ENCODE measurements around the gene CHRNA1.

CHRNA1 gene

DNA sequence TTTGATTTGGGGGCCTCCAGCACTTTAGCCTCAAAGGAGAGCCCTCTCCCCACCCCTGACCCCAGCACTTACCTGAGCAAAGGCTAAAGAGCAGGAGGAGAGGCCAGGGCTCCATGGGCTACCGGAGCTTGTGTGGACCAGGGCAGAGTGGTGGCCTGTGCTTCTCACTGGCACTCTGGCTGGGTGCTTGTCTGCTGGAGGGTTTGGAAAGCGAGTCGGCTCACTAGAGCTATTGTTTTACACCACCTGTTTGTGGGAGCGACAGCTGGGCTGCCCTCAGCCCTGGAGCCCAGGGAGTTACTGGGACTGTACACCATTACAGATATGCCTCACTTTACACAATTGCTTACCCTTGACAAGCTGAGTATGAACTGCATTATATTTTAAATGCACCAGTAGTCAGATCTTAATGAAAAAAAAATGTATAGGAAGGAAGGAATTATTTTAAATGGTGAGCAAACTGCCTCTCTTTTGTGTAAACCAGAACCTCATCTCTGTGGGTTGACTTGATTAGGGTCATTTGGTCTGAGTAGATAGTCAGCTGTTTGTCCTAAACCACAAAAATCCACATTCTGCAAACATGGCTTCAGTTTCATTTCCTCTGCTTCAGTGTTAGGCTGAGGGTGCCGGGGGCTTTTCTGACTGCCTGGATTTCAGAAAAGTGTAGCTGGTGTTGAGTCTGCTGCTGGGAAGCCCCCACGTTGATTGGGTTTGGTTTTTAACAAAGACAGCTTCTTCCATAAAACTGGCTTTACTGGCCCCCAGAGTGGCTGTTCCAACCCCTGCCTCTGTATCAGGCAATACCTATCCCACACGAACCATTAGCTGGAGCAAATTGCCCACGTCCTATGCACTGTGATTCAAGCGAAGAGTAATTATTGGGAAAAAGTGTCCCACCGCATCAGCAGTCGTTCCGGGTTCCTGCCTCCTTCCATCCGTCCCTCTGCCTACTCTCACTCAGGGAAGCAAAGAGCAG lies at the start of gene CHRNA1:
CHRNA1 (minus strand) TSS at position 193 of the 976 bp plus-strand sequence; CDS start at position 115, 78 bp downstream.
- Mint-ChIP-seq H3K36me3 (no peaks in the 10 kb centered on the region), H3K4me3 (no peak within 1 kb of the TSS), H3K27ac (no peak within 1 kb of the TSS), H3K27me3 (peaks cover 27% of the 10 kb centered on the region), H3K4me1 (peaks cover 9% of the 10 kb centered on the region), H3K9me3 (no peaks in the 10 kb centered on the region)
- peak; percentile 34 for ATAC-seq

DNA sequence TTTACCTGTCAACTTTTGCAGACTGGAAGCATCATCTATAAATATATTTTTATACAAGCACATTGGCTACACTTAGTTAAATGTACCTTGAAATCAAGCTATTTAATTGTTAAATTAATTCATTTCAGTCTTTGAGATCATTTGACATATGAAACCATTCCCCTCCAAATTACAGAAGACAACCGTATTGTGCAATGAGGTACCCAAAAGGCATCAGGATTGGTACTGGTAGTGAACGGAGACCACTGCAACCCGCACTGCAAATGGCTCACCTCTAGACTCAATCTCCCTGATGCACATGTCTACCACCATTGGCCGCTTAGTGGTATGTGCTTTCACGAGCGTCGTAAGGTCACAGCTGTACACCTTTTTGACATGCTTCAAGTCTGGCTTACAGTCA lies 47.8 kb upstream of the CHRNA1 start:
- ATAC-seq: no peak
- Mint-ChIP-seq H3K36me3 (no peaks in the 10 kb centered on the region), H3K4me1 (no peaks in the 10 kb centered on the region), H3K4me3 (no peak overlapping the region), H3K27me3 (no peaks in the 10 kb centered on the region), H3K9me3 (no peaks in the 10 kb centered on the region), H3K27ac (no peak overlapping the region)

DNA sequence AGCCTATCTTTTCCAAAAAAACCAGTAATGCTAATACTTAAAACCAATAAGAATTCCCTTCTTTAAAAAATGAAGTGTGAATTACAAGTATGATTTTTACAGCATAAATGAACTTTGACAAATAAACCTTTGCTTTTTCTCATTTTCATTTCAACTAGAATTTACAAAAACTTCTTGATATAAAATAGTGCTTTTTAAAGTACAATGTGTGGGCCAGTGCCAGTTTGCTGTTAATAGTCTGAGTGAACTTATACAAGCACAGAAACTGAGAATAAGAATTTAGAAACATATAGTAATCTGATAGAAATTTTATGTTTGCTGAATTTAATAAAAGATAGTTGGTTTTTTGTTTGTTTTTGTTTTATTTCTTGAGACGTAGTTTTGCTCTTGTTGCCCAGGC lies 43.7 kb upstream of the CHRNA1 start:
- Mint-ChIP-seq H3K9me3 (no peaks in the 10 kb centered on the region), H3K27me3 (no peaks in the 10 kb centered on the region), H3K4me1 (no peaks in the 10 kb centered on the region), H3K4me3 (no peak overlapping the region), H3K36me3 (no peaks in the 10 kb centered on the region), H3K27ac (no peak overlapping the region)
- ATAC-seq: no peak

DNA sequence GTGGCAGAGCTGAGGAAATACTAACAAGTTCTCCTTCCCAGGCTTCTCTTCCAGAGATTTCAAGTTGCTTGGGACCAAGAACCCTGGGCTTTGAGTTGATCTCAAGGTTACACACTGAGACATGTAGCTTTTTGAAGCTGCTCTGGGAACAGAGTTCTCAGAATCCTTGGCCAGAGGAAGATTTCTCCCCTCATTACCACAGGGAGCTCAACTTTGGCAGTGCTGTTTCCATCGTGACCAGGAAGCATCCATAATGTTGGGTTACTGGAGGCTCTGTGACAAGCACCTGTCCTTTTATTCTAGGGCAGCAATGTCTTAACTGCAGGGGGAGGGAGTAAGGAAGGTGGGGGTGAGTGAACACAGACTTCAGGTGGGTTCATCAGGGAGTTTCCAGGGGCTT lies 41.5 kb upstream of the CHRNA1 start:
- Mint-ChIP-seq H3K4me3 (no peak overlapping the region), H3K9me3 (no peaks in the 10 kb centered on the region), H3K4me1 (no peaks in the 10 kb centered on the region), H3K27ac (no peak overlapping the region), H3K36me3 (no peaks in the 10 kb centered on the region), H3K27me3 (no peaks in the 10 kb centered on the region)
- no peak for ATAC-seq

DNA sequence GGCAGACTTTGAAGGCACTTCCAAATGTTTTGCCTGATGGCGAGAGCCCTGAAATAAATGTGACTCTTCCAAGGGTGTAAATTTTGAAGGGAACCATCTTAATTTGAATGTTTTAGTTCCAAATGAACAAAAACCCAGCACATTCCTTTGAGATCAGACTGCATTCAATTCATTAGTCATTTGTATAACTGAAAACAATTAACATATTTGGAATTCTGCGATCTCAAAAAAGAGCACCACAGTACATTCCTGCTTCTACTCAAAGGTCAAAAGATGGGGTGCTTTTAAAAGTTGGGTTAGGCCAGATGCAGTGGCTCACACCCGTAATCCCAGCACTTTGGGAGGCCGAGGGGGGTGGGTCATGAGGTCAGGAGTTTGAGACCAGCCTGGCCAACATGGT lies 38.2 kb upstream of the CHRNA1 start:
- Mint-ChIP-seq H3K4me3 (no peak overlapping the region), H3K4me1 (no peaks in the 10 kb centered on the region), H3K27me3 (no peaks in the 10 kb centered on the region), H3K36me3 (no peaks in the 10 kb centered on the region), H3K9me3 (no peaks in the 10 kb centered on the region), H3K27ac (no peak overlapping the region)
- no peak for ATAC-seq

DNA sequence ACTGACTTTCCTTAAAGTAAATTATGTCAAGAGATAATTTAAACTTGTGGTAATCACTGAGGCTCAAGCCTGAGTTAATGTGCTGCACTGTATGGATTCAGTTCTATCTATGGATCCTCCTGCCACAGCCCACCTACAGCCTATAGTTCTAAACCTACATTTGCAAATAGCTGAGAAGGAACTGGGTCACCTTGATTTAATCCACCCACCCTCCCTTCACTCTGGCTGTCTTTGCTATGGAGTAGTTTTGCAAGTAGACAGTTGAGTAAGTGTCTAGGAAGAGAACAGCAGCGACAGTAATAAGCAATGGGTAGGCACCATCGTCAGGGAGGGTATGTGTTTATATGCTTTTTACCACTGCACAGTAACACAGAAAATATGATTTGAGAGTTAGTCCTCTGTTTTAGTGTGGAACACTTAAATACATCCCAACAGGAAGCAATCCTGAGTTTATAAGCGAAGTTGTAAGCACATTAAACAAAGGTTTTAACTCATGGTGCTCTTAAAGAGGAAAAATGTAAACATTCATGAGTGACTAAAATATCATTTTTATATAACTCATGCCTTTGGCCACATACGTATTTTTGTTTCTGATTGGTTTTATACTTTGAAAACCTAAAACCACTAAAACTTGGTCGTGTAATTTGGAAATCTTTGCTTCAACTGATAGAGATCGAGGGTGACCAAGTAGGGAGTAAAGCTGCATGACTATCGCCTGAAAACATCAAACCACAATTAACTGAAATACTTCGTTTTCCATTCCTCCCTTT lies 36.3 kb upstream of the CHRNA1 start:
- Mint-ChIP-seq H3K9me3 (no peaks in the 10 kb centered on the region), H3K27ac (no peak overlapping the region), H3K27me3 (no peaks in the 10 kb centered on the region), H3K4me3 (no peak overlapping the region), H3K4me1 (no peaks in the 10 kb centered on the region), H3K36me3 (no peaks in the 10 kb centered on the region)
- no peak for ATAC-seq

DNA sequence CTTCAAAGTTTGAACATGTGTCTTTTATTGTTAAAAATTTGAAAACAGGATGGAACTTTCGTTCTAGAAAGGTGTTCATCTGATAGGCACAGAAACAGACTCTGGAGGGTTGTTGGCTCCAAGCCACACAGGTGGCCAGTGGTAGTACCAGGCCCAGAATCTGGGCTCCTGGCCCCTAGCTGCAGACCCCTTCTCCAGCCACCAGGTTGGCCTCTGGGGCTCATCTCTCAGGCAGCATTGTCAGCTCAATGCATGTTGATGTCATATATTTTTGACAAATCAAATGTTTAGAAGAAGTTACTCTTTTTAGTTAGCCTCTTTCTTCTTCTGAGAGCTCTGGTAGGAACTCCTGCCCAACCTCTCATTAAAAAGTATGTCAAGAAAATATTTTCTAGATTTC lies 34.5 kb upstream of the CHRNA1 start:
- no peak overlapping the region for H3K4me3 Mint-ChIP-seq

DNA sequence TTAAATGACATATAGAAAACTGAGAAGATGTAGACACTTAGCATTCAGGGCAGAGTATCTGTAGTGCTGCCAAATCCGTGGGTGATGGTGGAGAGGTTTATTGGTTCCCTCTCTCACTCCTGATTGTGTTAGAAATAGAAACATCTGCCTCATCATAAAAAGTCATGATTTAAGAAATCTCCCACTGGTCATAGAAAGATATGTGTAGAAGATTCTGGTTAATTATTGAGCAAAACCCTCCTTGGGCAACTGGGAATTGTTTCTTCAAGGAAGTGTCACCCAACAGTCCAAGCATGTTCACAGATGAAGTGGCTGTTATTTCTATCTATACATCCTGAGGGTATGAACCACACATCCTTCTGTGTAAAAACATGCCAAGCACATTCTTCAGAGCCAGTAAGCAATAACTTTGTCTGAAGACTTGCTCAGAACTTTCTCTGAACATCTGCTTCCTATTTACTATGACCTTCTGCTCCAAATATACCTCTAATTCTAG lies 33.6 kb upstream of the CHRNA1 start:
- no peaks in the 10 kb centered on the region for H3K9me3 Mint-ChIP-seq
- no peaks in the 10 kb centered on the region for H3K36me3 Mint-ChIP-seq
- no peak for ATAC-seq
- no peak overlapping the region for H3K27ac Mint-ChIP-seq
- no peak overlapping the region for H3K4me3 Mint-ChIP-seq
- H3K27me3 Mint-ChIP-seq: peaks cover 17% of the 10 kb centered on the region
- H3K4me1 Mint-ChIP-seq: no peaks in the 10 kb centered on the region

More for the DNA sequence above, 34.5 kb upstream of the CHRNA1 start:
- no peak for ATAC-seq
- Mint-ChIP-seq H3K27ac (no peak overlapping the region), H3K36me3 (no peaks in the 10 kb centered on the region), H3K27me3 (peaks cover 9% of the 10 kb centered on the region), H3K4me1 (no peaks in the 10 kb centered on the region), H3K9me3 (no peaks in the 10 kb centered on the region)

DNA sequence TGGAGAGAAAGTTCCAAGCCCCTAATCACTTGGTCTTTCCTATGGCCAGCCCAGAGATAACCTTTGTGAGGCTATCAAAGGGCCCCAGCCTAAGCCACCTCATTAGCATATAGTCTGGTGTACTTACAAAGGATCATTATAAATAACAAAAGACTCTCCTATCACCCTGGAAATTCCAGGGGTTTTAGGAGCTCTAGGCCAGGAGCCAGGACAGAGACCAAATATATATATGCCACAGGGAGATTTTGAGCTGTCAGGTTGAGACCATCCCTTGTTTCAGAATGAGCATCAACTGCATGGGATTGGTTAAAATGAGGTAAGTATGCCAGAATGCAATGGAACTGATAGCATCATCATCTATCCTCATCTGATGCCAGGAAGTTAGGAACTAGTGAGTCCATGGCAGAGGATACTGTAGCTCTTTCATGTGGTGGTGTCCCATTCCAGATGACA lies 32.1 kb upstream of the CHRNA1 start:
- no peak for ATAC-seq
- Mint-ChIP-seq H3K27me3 (peaks cover 17% of the 10 kb centered on the region), H3K36me3 (no peaks in the 10 kb centered on the region), H3K4me1 (no peaks in the 10 kb centered on the region), H3K4me3 (no peak overlapping the region), H3K9me3 (no peaks in the 10 kb centered on the region), H3K27ac (no peak overlapping the region)

DNA sequence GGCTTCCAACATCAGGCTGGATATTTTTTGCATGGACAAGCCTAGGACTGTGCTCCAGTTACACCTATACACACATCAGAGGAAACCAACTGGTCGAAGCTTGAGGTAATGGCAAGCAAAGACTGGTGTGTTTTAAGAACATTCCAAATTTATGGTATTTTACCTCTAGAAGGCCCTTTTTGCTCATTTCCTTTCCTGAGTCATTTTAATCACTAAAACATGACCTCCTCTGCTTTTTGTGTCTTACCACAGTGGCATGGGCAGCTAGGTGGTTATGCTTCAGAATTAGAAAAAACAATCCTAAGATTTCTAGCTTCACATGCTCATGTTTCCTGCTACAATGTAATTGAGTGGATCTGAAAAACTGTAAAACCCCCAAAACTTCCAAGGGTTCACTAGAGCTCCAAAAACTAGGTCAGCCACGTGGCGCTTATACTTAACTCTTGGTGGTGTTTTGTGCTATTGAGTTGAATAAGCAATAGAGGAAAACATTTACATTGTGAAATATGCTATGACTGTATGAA lies 30.6 kb upstream of the CHRNA1 start:
- Mint-ChIP-seq H3K4me3 (no peak overlapping the region), H3K27ac (no peak overlapping the region), H3K9me3 (no peaks in the 10 kb centered on the region), H3K36me3 (no peaks in the 10 kb centered on the region), H3K4me1 (no peaks in the 10 kb centered on the region), H3K27me3 (peaks cover 17% of the 10 kb centered on the region)
- ATAC-seq: no peak

DNA sequence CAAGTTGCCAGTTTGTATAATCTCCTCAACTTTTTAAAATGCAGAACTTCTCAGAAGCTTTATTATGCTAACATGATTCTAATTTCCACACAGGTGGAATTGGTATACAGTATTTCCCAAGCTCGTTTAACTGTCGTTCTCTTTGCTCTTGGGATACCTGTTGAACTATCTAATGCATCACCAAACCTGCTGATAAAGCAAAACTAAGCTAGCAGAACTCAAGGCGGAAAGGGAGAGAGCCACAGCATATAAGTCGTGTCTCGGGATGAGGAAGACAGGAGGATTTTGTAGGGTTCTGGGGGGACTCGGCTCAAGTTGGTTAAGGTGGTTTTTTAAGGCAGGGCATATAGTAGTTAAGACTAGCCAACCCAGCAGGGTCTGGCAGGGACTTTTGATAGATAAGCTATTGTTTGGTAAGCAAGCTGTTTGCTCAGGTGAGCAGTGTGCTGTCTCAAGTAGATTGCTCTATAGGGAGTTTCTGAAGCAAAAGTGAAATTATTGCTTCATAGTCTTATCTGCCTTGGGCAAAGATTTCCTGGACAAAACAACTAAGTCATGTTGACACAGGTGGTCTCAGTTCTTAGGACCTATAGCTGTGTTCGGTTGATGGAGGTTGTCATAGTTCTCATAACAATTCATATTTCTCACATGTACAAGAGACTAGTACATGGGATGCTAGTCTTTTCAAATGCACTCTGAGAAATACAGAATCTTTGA lies 28.2 kb upstream of the CHRNA1 start:
- Mint-ChIP-seq H3K4me3 (no peak overlapping the region), H3K27ac (no peak overlapping the region), H3K9me3 (no peaks in the 10 kb centered on the region), H3K36me3 (no peaks in the 10 kb centered on the region), H3K27me3 (peaks cover 17% of the 10 kb centered on the region), H3K4me1 (peaks cover 11% of the 10 kb centered on the region)
- no peak for ATAC-seq

DNA sequence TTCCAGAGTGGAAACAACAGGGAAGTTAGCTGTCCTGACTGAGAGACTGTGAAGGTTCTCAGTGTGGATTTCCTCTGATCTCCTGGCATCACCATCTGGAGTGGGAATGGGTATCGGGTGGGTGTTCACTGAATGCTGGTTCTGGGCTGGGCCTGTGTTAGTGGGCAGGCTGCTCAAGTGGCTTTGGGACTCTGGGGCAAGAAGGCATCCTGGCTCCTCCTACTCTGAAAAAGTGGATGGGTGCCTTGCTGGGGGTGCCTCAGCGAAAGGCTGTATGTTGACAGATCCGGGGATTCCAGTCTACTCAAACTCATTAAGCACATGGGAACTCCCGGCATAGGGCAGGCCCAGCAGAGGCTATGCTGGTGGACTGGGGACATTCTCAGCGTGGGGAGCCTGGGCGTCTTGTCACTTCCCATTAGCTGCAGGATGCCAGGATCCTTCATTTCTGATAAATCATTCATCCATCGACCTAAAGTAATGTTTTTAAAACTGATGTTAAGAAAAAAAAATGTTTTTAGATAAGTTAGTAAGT lies 27.5 kb upstream of the CHRNA1 start:
- H3K36me3 Mint-ChIP-seq: no peaks in the 10 kb centered on the region
- no peak overlapping the region for H3K27ac Mint-ChIP-seq
- H3K9me3 Mint-ChIP-seq: no peaks in the 10 kb centered on the region
- peaks cover 17% of the 10 kb centered on the region for H3K27me3 Mint-ChIP-seq
- no peak for ATAC-seq
- H3K4me3 Mint-ChIP-seq: no peak overlapping the region
- peaks cover 11% of the 10 kb centered on the region for H3K4me1 Mint-ChIP-seq

DNA sequence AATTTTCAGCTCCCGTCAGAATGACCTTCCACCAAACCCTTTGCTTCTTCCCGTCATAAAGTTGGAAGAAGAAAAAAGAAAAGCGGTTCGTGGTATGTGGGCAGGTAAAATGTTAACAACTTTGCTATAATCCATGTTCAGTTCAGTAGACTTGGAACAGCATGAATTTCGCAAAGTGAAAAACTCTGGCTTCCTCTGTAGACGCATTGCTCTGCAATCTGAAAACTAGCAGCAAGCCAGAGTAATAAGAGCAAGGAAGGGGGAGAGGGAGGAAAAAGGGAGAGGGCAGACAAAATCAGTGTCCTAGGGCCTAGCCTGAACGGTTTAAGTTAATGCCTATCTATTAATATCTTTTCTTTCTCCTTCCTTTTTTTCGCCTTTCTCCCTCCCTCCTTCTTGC lies 26.7 kb upstream of the CHRNA1 start:
- H3K4me3 Mint-ChIP-seq: no peak overlapping the region
- no peaks in the 10 kb centered on the region for H3K36me3 Mint-ChIP-seq
- no peaks in the 10 kb centered on the region for H3K9me3 Mint-ChIP-seq
- no peak for ATAC-seq
- peaks cover 17% of the 10 kb centered on the region for H3K27me3 Mint-ChIP-seq
- no peak overlapping the region for H3K27ac Mint-ChIP-seq
- H3K4me1 Mint-ChIP-seq: peaks cover 11% of the 10 kb centered on the region

DNA sequence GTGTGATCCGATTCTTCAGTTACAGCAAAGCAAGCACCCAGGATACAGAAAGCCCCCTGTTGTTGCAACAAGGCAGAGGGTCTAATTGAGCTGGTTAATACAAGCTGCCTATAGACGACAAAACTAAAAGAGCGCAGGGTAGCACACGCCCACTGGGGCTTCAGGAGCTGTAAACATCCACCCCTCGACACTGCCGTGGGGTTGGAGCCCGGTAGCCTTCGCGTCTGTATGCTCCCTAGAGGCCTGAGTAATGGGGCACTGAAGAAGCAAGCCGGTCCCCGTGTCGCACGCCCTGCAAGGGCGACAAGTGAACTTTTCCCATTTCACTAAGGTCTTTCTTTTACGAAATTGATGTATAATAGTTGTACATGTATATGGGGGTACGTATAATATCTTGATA lies 24.7 kb upstream of the CHRNA1 start:
- Mint-ChIP-seq H3K27ac (no peak overlapping the region), H3K27me3 (peaks cover 9% of the 10 kb centered on the region)

More for the DNA sequence above, 24.7 kb upstream of the CHRNA1 start:
- H3K4me3 Mint-ChIP-seq: no peak overlapping the region
- peaks cover 11% of the 10 kb centered on the region for H3K4me1 Mint-ChIP-seq
- no peaks in the 10 kb centered on the region for H3K9me3 Mint-ChIP-seq
- no peak for ATAC-seq
- no peaks in the 10 kb centered on the region for H3K36me3 Mint-ChIP-seq

Data from stimulated activated memory B cell treated with anti-CD40 and anti-IgM and Interleukin-4, amounts not matched to agents 10 μg/mL and 1 μg/mL and 100 μg/mL, for 72 hours (primary cell).